Measurements from ENCODE around the gene TENT4B.
"Not testable (repeated sequence)": the region's sequence is repeated elsewhere in the genome, so short reads cannot be mapped to it uniquely, and the experiment has no call there.

The TENT4B gene

DNA sequence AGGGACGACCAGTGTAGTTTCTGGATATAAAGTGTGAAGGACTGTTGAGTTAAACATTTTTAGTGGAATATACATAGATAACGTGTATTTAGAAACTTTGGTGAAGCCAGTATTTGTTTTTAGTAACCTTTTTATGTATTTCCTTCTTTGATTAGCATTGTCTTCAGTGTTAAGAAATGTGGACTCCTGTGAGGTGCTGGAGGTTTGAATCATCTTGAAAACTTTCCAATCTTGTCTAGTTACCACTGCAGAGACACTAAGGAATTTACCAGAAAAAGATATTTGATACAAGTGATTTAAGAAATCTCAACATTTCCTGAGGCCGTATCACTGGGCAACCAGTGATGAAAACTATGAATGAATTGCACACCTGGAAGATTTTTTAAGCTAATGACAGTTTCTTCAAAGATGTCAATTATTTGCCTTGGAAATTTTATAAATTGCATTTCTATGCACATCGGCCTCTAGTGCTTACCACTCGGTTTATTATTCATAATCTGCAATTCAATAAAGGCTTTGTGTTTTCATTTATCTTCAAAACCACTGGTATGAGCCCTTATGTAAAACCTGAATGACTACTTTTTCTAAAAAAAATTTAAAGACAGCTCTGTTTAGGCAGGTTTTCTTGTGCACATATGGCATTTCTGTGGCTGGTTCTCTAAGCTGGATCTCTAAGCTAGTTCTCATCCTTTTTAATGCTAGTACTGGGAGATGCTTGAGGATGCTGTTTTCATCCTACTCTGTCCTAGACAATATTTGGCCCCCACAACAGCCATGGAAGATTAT, 81.9 kb downstream of the TENT4B start:
- no peak for DNase-seq (ENCODE audit: low spot score)

DNA sequence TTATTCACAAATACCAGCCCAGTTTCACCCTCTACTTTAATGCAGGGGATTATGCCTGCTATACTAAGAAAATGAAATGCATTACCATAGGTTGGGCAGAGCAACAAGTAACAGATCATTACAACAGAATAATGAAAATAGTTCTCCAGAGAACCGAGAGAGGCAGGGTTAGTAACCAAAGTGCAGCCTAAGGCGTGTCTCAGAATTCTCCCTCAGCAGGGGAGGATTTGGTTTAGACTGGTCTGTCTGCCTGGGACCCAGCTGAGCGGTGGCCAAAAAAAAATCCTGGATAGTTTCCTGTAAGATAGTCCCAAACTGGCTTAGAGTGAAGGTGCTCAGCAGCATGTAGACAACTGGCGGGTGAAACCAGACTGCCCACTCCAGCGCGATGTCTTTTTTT, 82.5 kb downstream of the TENT4B start:
- no peak for DNase-seq (ENCODE audit: low spot score)

DNA sequence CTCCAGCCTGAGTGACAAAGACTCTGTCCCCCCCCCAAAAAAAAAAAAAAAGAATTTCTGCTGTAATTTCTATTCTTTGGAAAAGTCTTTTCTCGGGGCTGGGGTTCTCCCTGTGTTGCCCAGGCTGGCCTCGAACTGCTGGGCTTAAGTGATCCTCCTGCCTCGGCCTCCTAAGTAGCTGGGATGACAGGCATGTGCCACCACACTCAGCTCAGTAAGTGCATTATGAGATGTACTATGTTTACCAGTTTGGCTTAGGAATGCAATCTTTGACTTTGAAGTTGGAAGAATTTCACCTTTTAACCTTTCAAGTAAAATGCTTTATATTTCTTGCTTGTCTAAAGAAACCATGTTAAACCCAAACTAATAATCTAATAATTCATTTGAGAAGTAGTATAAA, 85.2 kb downstream of the TENT4B start:
- no peak for DNase-seq (ENCODE audit: low spot score)

DNA sequence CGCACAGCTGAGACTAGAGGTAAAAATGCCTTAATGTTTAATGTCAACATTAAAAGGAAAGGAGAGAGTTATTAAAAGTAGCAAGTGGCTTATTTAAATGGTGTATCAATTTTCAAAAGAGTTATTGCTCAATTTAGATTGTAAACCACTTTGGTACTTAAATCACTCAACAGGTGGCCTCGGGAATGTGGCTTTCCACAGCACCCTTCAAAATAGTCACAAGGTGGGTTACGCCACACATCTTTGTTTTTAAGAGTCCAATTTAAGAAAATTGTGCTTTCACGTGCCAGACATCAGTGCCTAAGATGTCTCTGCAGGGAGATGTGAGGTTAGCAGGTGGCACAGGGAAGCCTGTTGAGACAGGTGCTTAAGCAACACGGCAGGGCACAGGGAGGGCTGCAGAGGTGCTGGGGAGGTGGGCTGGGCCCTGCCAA, 85.8 kb downstream of the TENT4B start:
- no peak for DNase-seq (ENCODE audit: low spot score)

DNA sequence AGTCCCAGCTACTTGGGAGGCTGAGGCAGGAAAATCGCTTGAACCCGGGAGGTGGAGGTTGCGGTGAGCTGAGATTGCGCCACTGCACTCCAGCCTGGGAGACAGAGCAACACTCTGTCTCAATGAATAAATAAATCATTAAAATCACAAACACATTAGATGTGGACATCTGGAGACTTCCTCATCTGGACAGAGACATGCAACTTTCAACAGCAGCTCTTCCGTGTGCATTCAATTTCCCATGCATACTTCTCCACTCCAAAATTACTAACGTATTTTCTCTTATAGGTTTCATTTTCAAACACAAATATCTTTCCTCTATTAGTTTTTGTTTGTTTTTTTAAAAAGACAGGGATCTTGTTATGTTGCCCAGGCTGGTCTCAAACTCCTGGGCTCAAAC, 89.9 kb downstream of the TENT4B start:
- DNase-seq (ENCODE audit: low spot score), result not testable (repeated sequence)

DNA sequence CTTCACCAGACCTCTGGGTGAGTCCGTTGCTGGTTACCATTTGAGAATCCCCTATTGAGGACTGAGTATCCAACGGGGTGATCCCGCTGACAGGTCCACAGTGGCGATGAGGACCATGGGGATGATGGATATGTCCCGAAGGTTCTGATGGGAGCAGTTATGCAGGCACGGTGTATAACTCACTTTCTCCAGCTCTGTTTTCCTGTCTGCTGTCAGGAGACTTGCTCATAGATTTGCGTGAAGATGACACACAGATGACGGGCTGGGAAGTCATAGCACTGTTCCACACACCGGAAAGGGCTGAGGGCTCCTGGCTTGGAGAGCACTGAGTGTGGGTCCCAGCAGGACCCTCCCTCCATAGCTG, 91.0 kb downstream of the TENT4B start:
- DNase-seq (ENCODE audit: low spot score), result no peak

DNA sequence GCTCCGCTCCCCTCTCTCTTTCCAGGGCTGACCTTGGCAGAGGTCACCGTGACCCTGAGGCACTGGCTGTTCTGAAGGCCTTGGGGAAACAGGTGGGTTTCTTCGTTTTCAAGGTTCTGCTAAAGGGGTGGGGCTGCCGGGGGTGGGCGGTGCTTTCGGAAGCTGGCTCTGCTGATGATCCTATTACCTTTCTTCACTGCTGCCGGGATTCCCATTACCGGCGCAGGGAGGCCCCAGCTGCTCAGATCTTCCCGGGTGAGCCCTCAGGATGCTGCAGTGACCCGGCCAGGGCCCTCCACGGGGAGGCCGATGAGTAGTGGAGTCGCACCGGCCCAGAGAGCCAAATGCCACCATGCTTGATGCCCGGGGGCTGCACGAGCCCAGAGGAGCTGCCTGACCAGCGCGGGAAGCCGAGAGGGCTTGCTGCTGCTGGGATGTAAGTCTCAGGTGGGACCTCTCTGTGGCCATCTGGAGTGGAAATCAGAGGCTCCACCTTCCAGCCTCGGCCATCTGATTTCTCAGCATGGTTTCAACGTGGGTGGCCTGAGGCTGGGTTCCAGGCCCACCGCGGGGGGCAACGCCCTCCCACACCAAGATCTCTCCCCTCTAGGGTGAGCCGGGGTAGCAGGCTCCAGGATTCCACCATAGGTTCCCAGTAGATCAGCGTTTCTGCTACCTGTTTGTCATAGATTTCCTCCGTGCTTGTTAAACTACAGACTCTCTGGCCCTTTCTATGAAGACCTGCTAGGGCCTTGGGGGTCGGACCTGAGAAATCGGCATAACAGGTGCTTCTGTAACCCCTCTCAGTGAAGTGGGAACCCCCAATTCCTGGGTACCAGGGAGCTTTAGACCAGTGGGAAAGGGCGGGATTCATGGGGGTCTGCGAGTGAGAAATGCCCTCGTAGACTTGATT, 91.7 kb downstream of the TENT4B start:
- DNase-seq (ENCODE audit: low spot score), result no peak

DNA sequence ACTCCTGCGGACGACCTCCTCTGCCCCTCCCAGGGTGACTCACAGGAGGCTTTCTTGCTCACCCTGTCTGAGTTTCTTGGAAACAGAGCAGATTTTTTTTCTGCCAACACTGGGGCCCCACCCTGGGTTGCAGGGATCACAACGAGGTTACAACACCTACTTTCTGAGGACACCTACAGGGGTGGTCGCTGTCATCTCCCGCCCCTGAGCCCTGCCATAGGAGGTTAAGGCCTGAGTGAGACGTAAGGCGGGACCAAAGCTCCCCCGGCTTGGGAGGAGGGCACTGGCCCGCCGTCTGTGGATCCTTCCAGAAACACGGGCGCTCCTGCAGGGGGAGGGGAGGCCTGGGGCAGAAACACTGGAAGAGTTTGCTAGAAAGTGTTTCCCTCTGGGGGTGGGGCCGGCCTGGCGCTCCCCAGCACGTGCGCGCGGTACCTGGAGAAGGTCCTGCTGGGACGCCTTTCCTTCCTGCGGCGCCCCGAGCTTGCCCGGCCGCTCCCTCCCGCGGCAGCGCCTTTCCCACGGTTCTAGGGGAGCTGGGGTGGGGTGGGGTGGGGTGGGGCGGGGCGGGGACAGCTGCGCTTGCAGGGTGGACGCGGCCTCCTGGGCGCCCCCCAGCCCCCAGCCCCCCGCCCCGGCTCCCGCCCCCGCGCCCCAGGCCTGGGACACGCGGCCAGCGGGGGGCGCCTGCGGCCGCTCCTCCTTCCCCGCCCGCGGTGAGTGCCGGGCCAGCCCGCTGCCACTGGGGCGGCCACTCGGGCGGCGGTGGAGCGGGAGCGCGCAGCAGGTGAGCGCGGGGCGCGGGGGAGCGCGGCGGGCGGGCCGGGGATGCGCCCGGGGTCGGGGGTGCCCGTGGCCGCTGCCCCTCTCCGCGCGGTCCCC, 92.6 kb downstream of the TENT4B start:
- DNase-seq (ENCODE audit: low spot score), result peak; percentile 77

DNA sequence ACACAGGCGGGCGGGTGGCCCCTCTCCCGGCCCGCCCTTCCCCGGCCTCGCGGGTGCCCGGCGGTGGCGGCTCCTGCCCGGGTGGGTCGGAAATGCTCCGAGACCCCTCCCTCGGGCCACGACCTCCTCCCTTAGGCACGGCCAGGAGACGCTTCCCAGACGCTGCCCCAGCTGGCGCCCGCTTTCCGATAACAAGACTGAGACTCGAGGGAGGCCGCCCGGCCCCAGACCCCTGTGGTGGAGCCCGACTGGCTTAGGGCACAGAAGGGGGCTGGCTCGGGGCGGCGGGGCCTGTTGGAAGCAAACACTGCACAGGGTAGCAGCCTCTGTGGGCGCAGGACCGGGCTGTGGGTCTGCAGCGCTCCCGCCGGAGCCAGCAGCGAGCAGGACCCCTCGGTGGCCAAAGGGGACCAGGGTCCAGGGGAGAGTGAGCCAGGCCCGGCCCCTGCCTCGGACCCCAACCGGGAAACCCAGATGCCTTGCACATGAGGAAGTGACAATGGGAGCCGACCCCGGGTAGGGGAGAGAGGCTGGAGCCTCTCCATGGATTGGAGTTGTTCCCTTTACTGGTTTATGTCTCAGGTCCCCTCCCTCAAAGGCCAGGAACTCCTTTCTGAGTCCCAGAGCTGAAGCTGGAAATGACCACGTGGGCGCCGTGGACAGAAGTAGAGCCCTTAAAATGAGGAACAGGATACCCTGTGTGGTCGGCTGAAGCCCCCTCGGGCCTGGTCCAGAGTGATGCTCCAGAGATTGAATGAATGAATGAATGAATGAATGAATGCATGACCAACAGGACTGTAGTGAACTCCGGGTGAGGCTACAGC, 93.4 kb downstream of the TENT4B start:
- DNase-seq (ENCODE audit: low spot score), result no peak

DNA sequence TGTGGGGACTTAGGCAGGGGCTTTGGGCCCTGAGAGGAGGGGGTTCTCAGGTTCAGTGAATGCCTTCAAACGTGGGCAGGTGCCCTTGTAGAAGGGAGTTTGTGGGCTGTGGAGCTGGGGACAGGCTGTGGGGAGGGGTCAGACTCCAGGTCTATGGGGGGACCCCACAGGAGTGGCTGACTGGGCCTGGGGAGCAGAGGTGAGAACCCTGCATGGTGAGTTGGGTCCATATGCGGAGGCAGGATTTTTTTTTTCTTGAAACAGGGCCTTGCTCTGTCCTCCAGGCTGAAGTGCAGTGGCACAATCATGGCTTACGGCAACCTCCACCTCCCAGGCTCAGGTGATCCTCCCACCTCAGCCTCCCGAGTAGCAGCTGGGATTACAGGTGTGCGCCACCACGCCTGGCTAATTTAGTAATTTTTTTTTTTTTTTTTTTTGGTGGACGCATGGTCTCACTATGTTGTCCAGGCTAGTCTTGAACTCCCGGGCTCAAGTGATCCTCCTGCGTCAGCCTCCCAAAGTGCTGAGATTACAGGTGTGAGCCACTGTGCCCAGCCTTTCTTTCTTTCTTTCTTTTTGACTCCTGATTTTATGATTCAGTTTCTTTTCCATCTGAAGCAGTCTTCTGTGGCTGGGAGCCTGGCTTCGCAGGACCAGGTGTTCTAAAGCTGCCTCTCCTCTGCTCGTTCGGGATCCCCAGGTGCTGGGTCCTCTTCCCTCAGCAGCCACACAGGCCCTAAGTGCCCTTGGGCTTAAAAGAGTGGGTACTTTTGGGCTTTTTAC, 94.2 kb downstream of the TENT4B start:
- no peak for DNase-seq (ENCODE audit: low spot score)

DNA sequence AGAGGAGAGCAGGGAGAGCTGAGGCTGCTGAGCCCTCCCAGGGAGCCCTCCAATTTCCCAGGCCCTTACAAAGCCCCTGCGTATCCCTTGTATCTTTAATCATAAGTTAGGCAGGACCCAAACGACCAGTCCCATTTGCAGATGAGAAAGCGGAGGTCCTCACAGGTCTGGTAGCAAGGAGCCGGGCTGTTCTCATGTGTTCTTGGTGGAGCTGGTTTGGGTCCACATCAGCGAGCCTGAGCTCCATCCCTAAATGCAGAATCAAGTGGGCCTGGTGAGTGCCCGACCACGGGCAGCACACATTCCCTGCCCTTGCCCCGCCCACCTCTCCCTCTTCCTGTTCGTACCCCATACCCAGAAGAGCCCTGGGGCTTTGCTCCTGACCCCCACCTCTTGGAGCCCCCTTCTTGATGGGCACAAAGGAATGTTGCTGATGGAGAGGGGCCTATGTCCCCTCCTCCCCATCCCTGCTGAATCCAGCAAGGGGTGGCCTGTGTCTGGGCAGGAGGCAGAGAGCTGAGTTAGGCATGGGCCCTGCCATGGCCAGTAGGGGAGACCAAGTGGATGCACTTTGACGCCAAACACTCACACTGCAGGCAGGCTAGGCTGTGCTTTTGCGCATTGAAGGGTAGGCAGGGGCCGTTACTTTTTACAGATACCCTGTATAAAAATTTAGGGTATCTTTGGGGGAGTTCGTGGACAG, 95.0 kb downstream of the TENT4B start:
- no peak for DNase-seq (ENCODE audit: low spot score)

DNA sequence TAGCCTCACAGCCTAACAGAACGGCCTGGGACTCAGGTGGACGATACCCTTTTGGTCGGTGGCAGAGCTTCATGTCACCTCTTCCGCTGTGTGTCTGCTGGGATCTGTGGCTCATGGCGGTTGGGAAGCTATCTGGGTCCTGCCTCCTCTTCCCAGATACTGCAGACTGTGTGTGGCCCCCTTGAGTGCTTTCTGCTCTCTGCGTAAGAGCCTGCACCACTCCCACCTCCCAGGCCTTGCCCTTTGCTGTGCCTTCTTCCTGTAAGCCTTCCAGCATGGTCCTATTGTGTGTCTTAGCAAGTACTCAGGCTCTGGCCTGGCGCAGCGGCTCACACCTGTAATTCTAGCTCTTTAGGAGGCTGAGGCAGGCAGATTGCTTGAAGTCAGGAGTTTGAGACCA, 95.7 kb downstream of the TENT4B start:
- DNase-seq (ENCODE audit: low spot score), result no peak

DNA sequence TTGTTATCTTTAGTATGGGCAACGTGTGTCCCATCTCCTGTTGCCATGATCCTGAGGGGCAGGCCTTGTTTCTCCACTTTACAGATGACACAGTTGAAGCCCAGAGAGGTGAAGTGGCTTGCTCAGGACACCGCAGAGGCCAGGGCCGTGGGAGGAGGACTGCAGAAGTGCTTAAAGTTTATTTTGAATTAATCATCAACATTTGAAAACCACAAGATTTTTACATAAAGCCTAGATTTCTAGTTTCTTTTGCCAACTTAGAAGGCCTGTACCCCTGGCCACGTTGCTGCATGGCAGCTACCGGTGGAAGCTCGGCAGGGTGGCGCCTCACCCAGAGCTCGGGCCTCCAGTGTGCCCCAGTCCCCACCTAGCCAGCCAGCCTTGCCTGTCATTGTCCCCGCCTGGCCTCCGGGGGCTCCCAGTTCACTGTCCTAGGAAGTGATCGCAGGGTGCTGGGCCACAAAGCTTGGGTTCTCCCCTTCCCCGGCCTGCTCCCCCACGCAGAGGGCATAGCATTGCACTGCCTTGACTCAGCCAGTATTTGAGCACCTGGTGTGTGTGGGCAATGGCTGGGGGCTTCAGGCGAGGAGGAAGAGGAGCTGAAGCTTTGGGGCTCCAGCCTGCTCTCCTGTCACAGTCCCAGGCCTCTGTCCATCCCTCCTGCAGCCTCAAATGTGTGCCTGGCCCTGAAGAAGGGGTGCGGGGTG, 98.4 kb downstream of the TENT4B start:
- no peak for DNase-seq (ENCODE audit: low spot score)

DNA sequence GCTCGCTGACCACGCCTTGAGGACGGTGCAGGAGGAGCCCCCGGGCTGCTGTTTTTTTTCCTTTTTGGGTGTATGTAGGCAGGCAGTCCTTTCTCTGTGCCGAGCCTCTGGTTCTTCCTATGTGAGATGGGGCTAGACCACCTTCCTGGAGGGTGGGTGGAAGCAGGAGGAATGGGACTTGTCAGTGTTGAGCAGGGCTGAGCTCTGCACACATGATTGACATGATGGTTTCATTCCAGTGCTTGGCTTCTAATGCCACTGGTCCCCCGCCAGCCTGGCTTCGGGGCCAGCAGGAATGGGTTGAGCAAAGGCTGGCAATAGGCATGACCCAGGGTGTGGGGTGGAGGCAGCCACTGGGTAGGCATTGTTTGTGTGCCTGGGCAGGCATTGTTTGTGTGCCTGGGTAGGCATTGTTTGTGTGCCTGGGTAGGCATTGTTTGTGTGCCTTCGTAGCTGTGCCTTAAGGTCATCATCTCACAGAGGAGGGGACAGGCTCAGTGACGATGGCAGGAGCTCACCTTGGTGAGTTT, 99.0 kb downstream of the TENT4B start:
- DNase-seq (ENCODE audit: low spot score), result no peak

DNA sequence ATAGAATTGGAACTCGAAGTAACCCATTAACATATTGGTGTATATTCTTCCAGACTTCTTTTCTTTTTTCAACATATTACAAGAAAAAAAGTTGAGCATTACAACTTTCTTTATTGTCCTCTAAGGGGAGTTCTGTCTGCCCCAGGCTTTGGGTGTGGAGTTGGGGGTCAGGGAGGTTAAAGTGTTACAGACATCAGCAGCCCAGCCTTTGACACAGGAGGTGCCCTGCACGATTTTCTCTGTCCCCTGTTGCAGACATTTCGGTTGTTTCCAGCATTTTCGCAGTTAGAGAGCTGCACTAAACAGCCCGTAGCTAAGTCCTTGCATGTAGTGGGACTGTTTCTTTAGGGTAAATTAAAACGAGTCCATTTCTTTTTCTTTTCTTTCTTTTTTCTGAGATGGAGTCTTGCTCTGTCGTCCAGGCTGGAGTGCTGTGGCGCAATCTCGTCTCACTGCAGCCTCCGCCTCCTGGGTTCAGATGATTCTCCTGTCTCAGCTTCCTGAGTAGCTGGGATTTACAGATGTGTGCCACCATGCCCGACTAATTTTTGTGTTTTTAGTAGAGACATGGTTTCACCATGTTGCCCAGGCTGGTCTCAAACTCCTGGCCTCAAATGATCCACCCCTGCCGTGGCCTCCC, 99.9 kb downstream of the TENT4B start:
- no peak for DNase-seq (ENCODE audit: low spot score)

DNA sequence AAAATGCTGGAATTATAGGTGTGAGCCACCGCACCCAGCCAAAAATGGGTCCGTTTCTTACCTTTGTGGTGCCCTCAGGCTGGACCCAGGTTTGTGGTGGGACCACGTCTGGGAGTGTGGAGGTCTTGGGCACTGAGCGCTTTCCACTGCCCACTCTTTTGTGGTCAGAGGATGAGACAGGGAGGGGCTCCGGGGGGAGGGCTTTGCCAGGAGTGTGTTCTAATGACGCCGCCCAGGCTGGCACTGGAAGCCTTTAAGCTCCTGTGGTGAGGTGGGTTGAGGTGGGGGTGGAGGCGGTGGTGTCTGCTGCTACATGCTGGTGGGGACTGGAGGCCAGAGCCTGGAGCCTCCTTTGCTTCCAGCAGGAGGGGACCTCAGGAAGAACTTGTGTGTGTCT, 100.4 kb downstream of the TENT4B start:
- no peak for DNase-seq (ENCODE audit: low spot score)

DNA sequence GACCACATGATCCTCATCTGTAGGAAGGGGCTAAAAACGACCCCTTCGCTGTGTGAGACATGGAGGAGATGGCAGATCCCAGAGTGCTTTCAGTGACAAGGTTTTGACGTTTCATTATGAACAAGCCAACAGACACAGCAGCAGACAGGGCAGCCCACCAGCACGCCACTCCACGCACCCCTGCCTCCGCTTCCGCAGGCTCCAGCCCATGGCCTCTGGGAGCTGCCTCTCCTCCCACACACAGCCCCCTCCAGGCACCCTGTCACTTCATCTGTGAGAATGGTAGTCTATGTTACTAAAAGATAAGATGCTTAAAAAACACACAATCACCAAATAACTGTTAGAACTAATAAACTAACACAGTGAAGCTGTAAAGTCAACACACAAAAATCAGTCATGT, 101.0 kb downstream of the TENT4B start:
- DNase-seq (ENCODE audit: low spot score), result peak; percentile 32

DNA sequence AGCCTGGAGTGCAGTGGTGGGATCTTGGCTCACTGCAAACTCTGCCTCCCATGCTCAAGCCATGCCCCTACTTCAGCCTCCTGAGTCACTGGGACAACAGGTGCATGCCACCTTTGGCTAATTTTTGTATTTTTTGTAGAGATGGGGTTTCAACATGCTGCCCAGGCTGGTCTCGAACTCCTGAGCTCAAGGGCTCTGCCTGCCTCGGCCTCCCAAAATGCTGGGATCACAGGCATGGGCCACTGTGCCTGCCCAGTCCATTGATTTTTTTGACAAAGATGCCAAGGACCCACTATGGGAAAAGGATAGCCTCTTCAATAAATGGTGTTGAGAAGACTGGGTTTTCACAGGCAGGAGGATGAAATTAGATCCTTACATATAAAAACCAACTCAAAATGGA, 102.4 kb downstream of the TENT4B start:
- no peak for DNase-seq (ENCODE audit: low spot score)

DNA sequence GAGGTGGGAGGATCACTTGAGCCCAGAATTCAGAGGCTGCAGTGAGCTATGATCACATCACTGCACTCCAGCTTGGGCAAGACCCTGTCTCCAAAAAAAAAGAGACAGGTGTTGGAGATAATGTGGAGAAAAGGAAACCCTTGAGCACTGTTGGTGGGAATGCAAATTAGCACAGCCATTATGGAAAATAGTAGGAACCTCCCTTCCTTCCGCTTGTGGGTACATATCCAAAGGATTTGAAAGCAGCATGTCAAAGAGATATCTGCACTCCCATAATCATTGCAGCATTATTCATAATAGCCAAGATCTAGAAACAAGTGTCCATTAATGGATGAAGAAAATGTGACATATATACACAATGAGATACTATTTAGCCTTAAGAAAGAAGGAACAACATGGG, 103.5 kb downstream of the TENT4B start:
- no peak for DNase-seq (ENCODE audit: low spot score)
